Endothelial cell of umbilical vein (primary cell): ENCODE measurements around the gene GOLGA8B. TPM values are rescaled to one million over a fixed set of nuclear protein-coding genes. Genes with fewer than 3 reads are reported as not detected.
A peak's percentile ranks its signal among the peaks of the same experiment; 100 is the strongest.
"Not testable (repeated sequence)": the region's sequence is repeated elsewhere in the genome, so short reads cannot be mapped to it uniquely, and the experiment has no call there.

Source experiments
- Bru-seq: library from RNA; stranded (reverse); fragments of 400-500 nt; gene quantifications from one replicate; lab custom pipeline; 2021; lab: Mats Ljungman, UMichigan
- BruChase-seq, 2 experiments: library from RNA; stranded (reverse); fragments of 400-500 nt; gene quantifications; one replicate each; lab custom pipeline; 2021; lab: Mats Ljungman, UMichigan
- BruUV-seq: library from RNA; stranded (reverse); fragments of 400-500 nt; replicated peaks from 2 replicates; lab custom pipeline; 2021; lab: Mats Ljungman, UMichigan
- CTCF ChIA-PET: fragments of 300-600, 350-600 bp; sonication (Branson Sonifier 250); formaldehyde crosslinking; loops from one replicate; lab custom pipeline; 2021; ENCODE audit warnings: antibody characterized with exemption, inconsistent platforms; lab: Charles Lee
- POLR2A ChIA-PET: fragments of 300-600, 350-600 bp; sonication (Branson Sonifier 250); formaldehyde crosslinking; loops from one replicate; lab custom pipeline; 2021; ENCODE audit warnings: antibody characterized with exemption, inconsistent platforms; lab: Charles Lee
- DNase-seq: peaks from one replicate; pipeline ENCODE4 v3.0.0-alpha.2; 2011; ENCODE audit warnings: low read depth, low spot score
- FAIRE-seq: peaks from 2 replicates; lab custom pipeline; 2011; peaks lifted over from hg19 to GRCh38; lab: Jason Lieb, UNC
- H2AFZ ChIP-seq: 2 replicates; pipeline ENCODE4 v1.6.0; 2012; ENCODE audit warnings: low read depth, low read length, control low read depth, inconsistent platforms
- H3K27ac ChIP-seq: 2 replicates; pipeline ENCODE4 v1.5.1; 2011; ENCODE audit warnings: low read depth, mild to moderate bottlenecking, control low read depth, low read length, moderate library complexity; ENCODE audit not compliant: insufficient read depth
- H3K27me3 ChIP-seq, 2 experiments: 2 replicates each; pipeline versions ENCODE4 v1.6.0 to v1.6.1; 2011; ENCODE audit warnings: low read length in 2 of 2, mixed read lengths in 1 of 2; ENCODE audit not compliant: control insufficient read depth in 2 of 2, insufficient read depth in 2 of 2
- H3K36me3 ChIP-seq, 2 experiments: 2 replicates in 1 of 2; 3 replicates in 1 of 2; pipeline ENCODE4 v1.5.1; 2011; ENCODE audit warnings: low read length in 2 of 2, mild to moderate bottlenecking in 1 of 2, moderate library complexity in 1 of 2; ENCODE audit not compliant: control insufficient read depth in 2 of 2, insufficient read depth in 2 of 2; ENCODE audit errors: extremely low read depth in 1 of 2
- H3K4me1 ChIP-seq: 3 replicates; pipeline ENCODE4 v1.5.1; 2011; ENCODE audit warnings: mild to moderate bottlenecking, low read length; ENCODE audit not compliant: control insufficient read depth, insufficient read depth; ENCODE audit errors: extremely low read depth
- H3K4me2 ChIP-seq: 2 replicates; pipeline ENCODE4 v1.6.1; 2011; ENCODE audit warnings: low read length, control low read depth, mixed read lengths; ENCODE audit not compliant: insufficient read depth
- H3K4me3 ChIP-seq, 3 experiments: fragments of 200-600 bp in 1 of 3; sonication (generic), shearing (Covaris generic) in 1 of 3; replicated peaks in 1 of 3; 2 replicates each; pipeline ENCODE4 v1.5.1; 2011 to 2016; ENCODE audit warnings: control low read depth in 3 of 3, low read length in 3 of 3, mild to moderate bottlenecking in 2 of 3, inconsistent platforms in 1 of 3, low read depth in 1 of 3, moderate library complexity in 1 of 3; ENCODE audit not compliant: insufficient read depth in 1 of 3
- H3K79me2 ChIP-seq: 2 replicates; pipeline ENCODE4 v1.6.0; 2012; ENCODE audit warnings: low read length, inconsistent platforms; ENCODE audit not compliant: control insufficient read depth, insufficient read depth
- H3K9ac ChIP-seq: replicated peaks from 2 replicates; pipeline ENCODE3; 2011; ENCODE audit warnings: low read length, control low read depth; ENCODE audit not compliant: insufficient read depth; ENCODE audit errors: extremely low read depth
- H3K9me1 ChIP-seq: replicated peaks from 3 replicates; pipeline ENCODE4 v1.6.0; 2011; ENCODE audit warnings: mild to moderate bottlenecking, low read length; ENCODE audit not compliant: control insufficient read depth, insufficient read depth; ENCODE audit errors: extremely low read depth
- H3K9me3 ChIP-seq: replicated peaks from 2 replicates; pipeline ENCODE4 v1.5.1; 2012; ENCODE audit warnings: low read length, inconsistent platforms; ENCODE audit not compliant: control insufficient read depth, insufficient read depth
- H4K20me1 ChIP-seq: replicated peaks from 2 replicates; pipeline ENCODE3; 2011; ENCODE audit warnings: mild to moderate bottlenecking, low read length; ENCODE audit not compliant: control insufficient read depth, insufficient read depth; ENCODE audit errors: extremely low read depth
- FOS ChIP-seq: IDR thresholded peaks from 2 replicates; pipeline ENCODE4 v1.6.1; 2011; ENCODE audit warnings: mild to moderate bottlenecking, low read length, moderate library complexity, borderline replicate concordance; ENCODE audit not compliant: insufficient read depth
- POLR2A ChIP-seq: IDR thresholded peaks from 2 replicates; pipeline ENCODE4 v1.6.1; 2012; ENCODE audit warnings: low read depth, mild to moderate bottlenecking, control low read depth, low read length
- dilution Hi-C: fragments of 300-500 bp; cut with MboI; formaldehyde crosslinking; loops from one replicate; pipeline ENCODE4 v1.15.0; 2019; ENCODE audit warnings: low sequenced_read_pairs; ENCODE audit not compliant: extremely low pct_ligation_motif_present
- intact Hi-C: fragments of 100-400 bp; cut with micrococcal nuclease; formaldehyde crosslinking; loops from one replicate; pipeline ENCODE4 v1.10.0; 2022
- long read RNA-seq: library from polyadenylated mRNA; stranded (forward); transcript quantifications from one replicate; pipeline ENCODE4 v2.0.0, GENCODE V29; 2021
- polyA minus RNA-seq, 3 experiments: library from RNA; depleted of rRNA, polyadenylated mRNA; stranded (reverse); fragments of >200 nt; gene quantifications; 1 replicate in 1 of 3; 2 replicates in 2 of 3; pipeline ENCODE4 v1.2.3, GENCODE V29; 2011
- polyA plus RNA-seq, 4 experiments: library from polyadenylated mRNA; depleted of rRNA in 3 of 4; stranded (reverse) in 3 of 4; unstranded in 1 of 4; fragments of >200 nt; gene quantifications; 2 replicates each; pipeline versions ENCODE4 v1.2.1 to v1.2.3, GENCODE V29; 2011 to 2012; ENCODE audit warnings: missing spikeins in 1 of 4
- total RNA-seq: library from RNA; stranded (reverse); gene quantifications from 2 replicates; pipeline ENCODE4 v1.2.3, GENCODE V29; 2021
- TF ChIP-seq, protein P1 (sequence below): IDR thresholded peaks from 2 replicates; pipeline ENCODE4 v1.6.1; 2011; ENCODE audit not compliant: insufficient read depth, insufficient read length

GOLGA8B gene, protein sequence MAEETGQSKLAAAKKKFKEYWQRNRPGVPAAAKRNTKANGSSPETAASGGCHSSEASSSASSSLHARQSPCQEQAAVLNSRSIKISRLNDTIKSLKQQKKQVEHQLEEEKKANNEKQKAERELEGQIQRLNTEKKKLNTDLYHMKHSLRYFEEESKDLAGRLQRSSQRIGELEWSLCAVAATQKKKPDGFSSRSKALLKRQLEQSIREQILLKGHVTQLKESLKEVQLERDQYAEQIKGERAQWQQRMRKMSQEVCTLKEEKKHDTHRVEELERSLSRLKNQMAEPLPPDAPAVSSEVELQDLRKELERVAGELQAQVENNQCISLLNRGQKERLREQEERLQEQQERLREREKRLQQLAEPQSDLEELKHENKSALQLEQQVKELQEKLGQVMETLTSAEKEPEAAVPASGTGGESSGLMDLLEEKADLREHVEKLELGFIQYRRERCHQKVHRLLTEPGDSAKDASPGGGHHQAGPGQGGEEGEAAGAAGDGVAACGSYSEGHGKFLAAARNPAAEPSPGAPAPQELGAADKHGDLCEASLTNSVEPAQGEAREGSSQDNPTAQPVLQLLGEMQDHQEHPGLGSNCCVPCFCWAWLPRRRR
- total RNA-seq, result 36.0 and 45.0 TPM in 2 replicates
- polyA plus RNA-seq, result 22.1 and 30.9 TPM in 2 replicates
- polyA plus RNA-seq (2011; cell fraction: cytosol; rRNA removed), result 3.7 and 9.3 TPM in 2 replicates
- 399 and 417 TPM in 2 replicates for polyA plus RNA-seq (2011; cell fraction: nucleus; rRNA removed)
- polyA plus RNA-seq (2012), result 21.3 and 31.3 TPM in 2 replicates
- polyA minus RNA-seq, result 17.5 and 21.5 TPM in 2 replicates
- polyA minus RNA-seq (2011; cell fraction: cytosol; rRNA and poly(A)+ RNA removed), result 9.1 TPM
- polyA minus RNA-seq (2011; cell fraction: nucleus; rRNA and poly(A)+ RNA removed), result 39.6 and 47.2 TPM in 2 replicates
- Bru-seq, nascent RNA, result percentile 46 among the genes with signal in this experiment
- percentile 91 among the genes with signal in this experiment for BruChase-seq, experiment 1, labeled RNA remaining after a 6-hour chase
- BruChase-seq, experiment 2, labeled RNA remaining after a 2-hour chase, result percentile 74 among the genes with signal in this experiment
- long read RNA-seq, partial matches to known transcripts, result 11 of 24 reads
- long read RNA-seq, other reads (novel, unspliced or antisense), result 13 of 24 reads

DNA sequence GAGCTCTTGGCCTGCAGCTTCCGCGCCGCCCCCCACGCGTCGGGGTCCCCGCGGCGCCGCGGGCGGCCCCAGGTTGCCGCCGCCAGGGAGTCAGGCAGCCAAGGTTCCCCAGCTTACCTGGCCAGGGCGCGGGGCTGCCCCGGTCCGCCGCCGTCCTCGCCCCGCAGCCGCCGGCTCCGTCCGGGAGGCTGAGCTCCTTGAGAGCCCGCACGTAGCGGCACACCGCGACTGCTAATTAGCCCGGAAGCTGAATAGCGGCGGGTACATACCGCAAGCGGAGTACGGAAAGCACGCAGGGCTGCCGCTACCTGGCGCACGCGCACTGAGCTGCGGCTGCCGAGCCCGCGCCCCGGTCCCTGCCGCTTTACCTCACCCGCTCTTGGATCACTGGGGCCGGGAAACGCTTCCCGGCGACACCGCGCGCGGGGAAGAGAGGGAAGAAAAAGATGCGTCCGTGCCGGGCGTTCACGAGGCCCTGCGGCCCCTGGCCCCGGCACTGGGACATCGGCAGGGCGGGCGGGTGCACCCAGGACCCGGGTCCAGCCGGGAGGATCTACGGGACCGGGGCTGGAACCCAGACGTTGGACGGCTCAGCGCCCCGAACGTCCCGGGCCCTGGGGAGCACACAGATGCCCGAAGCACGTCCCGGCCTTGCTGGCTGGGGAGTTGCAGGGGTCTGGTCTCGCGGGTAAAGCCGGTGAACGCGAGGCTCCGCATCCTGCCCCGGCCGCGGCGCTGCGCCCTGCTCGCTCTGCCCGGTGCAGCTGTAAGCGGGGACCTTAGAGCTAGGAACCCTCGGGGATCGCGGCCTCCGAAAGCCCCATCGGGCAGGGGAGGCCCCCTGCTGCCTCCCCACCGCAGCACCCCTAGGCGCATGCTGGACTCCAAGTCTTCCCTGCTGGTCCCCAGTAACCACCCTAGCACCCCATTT is at the start of gene GOLGA8B:
GOLGA8B (minus strand) TSS at position 253 of the 931 bp plus-strand sequence. CDS start 47,739 bp downstream, outside the sequence.
- Histone ChIP-seq H2AFZ (peak within 1 kb of the TSS; percentile 93), H3K27me3 (no peaks in the 10 kb centered on the region), H3K4me3 (peak within 1 kb of the TSS; percentile 74 to 91 (median 81)), H3K79me2 (no peaks in the 10 kb centered on the region), H3K4me2 (peak within 1 kb of the TSS; percentile 67), H3K27ac (peak within 1 kb of the TSS; percentile 20), H3K36me3 (no peaks in the 10 kb centered on the region), H3K9ac (peak within 1 kb of the TSS; percentile 72), H3K9me1 (no peaks in the 10 kb centered on the region), H3K9me3 (no peaks in the 10 kb centered on the region), H3K4me1 (peaks cover 5% of the 10 kb centered on the region), H4K20me1 (no peaks in the 10 kb centered on the region)
- dilution Hi-C loops, result no loop called here
- no TSS peak for BruUV-seq
- TF ChIP-seq, protein P1, sequence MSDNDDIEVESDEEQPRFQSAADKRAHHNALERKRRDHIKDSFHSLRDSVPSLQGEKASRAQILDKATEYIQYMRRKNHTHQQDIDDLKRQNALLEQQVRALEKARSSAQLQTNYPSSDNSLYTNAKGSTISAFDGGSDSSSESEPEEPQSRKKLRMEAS, result no peak
- peak; percentile 34 for TF ChIP-seq POLR2A
- TF ChIP-seq FOS, result peak; percentile 9
- POLR2A ChIA-PET, result interaction anchor here (0.6 kb wide), 1 partner anchor 215 kb away, joined by 6 read pairs; no protein-coding TSS in a partner anchor
- CTCF ChIA-PET, result interaction anchor here (0.8 to 1.6 kb wide), 5 partner anchors 69 to 474 kb away, joined by 3 to 5 read pairs (median 3); no protein-coding TSS in a partner anchor
- FAIRE-seq (peak; percentile 4), DNase-seq (peak; percentile 54)
- intact Hi-C loops, result loop anchor here (1.0 to 2.0 kb wide), 2 partner anchors 69 to 216 kb away; partner anchors contain the start of gene LPCAT4

DNA sequence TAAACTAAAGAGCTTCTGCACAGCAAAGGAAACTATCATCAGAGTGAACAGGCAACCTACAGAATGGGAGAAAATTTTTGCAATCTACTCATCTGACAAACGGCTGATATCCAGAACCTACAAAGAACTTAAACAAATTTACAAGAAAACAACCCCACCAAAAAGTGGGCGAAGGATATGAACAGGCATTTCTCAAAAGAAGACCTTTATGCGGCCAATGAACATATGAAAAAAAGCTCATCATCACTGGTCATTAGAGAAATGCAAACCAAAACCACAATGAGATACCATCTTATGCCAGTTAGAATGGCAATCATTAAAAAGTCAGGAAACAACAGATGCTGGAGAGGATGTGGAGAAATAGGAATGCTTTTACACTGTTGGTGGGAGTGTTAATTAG is 49.7 kb upstream of the GOLGA8B start:
- H2AFZ ChIP-seq, H4K20me1 ChIP-seq, H3K27me3 ChIP-seq, H3K9ac ChIP-seq, BruUV-seq, intact Hi-C loops, H3K4me3 ChIP-seq, DNase-seq, H3K9me3 ChIP-seq, CTCF ChIA-PET, H3K36me3 ChIP-seq, FAIRE-seq, H3K27ac ChIP-seq, POLR2A ChIA-PET, H3K79me2 ChIP-seq, H3K9me1 ChIP-seq, H3K4me2 ChIP-seq, dilution Hi-C loops: not testable (repeated sequence)
- peaks cover 16% of the 10 kb centered on the region for H3K4me1 ChIP-seq
